Measurements from ENCODE around the gene SLC2A4RG.

The SLC2A4RG gene

GRCh38 chr20:63738687-63739129 lies 868 bp upstream of the SLC2A4RG start:
- no peaks in the 10 kb centered on the region for H3K27me3 ChIP-seq (ENCODE audit: low read depth, low read length)
- no peak overlapping the region for H3K27ac ChIP-seq (ENCODE audit: low read length)
- H3K9me3 ChIP-seq (ENCODE audit: control insufficient read depth in 1 of 2, low read length in 2 of 2): no peaks in the 10 kb centered on the region
- H3K4me1 ChIP-seq (ENCODE audit: control insufficient read depth in 1 of 2, insufficient read depth in 2 of 2, low read length in 2 of 2): peaks cover 0 to 32% of the 10 kb centered on the region in 2 donors
- H3K36me3 ChIP-seq (ENCODE audit: control insufficient read depth in 1 of 2, insufficient read depth in 2 of 2, low read length in 2 of 2): peaks cover 7 to 44% of the 10 kb centered on the region in 2 donors
- H3K4me3 ChIP-seq (ENCODE audit: low read depth in 1 of 2, low read length in 2 of 2): peak overlapping the region in 1 of 2 donors; percentile 68

- H3K36me3 ChIP-seq (ENCODE audit: control insufficient read depth in 1 of 2, insufficient read depth in 2 of 2, low read length in 2 of 2): peaks cover 0 to 30% of the 10 kb centered on the region in 2 donors
- H3K9me3 ChIP-seq (ENCODE audit: control insufficient read depth in 1 of 2, low read length in 2 of 2): no peaks in the 10 kb centered on the region
- no peak overlapping the region for H3K27ac ChIP-seq (ENCODE audit: low read length)
- H3K4me1 ChIP-seq (ENCODE audit: control insufficient read depth in 1 of 2, insufficient read depth in 2 of 2, low read length in 2 of 2): peaks cover 0 to 32% of the 10 kb centered on the region in 2 donors
- no peaks in the 10 kb centered on the region for H3K27me3 ChIP-seq (ENCODE audit: low read depth, low read length)
- H3K4me3 ChIP-seq (ENCODE audit: low read depth in 1 of 2, low read length in 2 of 2): peak overlapping the region; percentile 57 to 68
These were observed 572 bp downstream of the SLC2A4RG start for GRCh38 chr20:63740070-63740626.

- Histone ChIP-seq H3K27ac (ENCODE audit: low read length) (no peak overlapping the region), H3K9me3 (ENCODE audit: control insufficient read depth in 1 of 2, low read length in 2 of 2) (no peaks in the 10 kb centered on the region), H3K27me3 (ENCODE audit: low read depth, low read length) (no peaks in the 10 kb centered on the region), H3K36me3 (ENCODE audit: control insufficient read depth in 1 of 2, insufficient read depth in 2 of 2, low read length in 2 of 2) (peaks cover 0 to 30% of the 10 kb centered on the region in 2 donors), H3K4me1 (ENCODE audit: control insufficient read depth in 1 of 2, insufficient read depth in 2 of 2, low read length in 2 of 2) (peaks cover 0 to 32% of the 10 kb centered on the region in 2 donors), H3K4me3 (ENCODE audit: low read depth in 1 of 2, low read length in 2 of 2) (peak overlapping the region; percentile 57 to 68)
These were observed 1.2 kb downstream of the SLC2A4RG start for GRCh38 chr20:63740627-63741353.

GRCh38 chr20:63741354-63741675 lies 1.7 kb downstream of the SLC2A4RG start:
- H3K4me1 ChIP-seq (ENCODE audit: control insufficient read depth in 1 of 2, insufficient read depth in 2 of 2, low read length in 2 of 2): peaks cover 0 to 32% of the 10 kb centered on the region in 2 donors
- peaks cover 0 to 29% of the 10 kb centered on the region in 2 donors for H3K36me3 ChIP-seq (ENCODE audit: control insufficient read depth in 1 of 2, insufficient read depth in 2 of 2, low read length in 2 of 2)
- H3K9me3 ChIP-seq (ENCODE audit: control insufficient read depth in 1 of 2, low read length in 2 of 2): no peaks in the 10 kb centered on the region
- H3K4me3 ChIP-seq (ENCODE audit: low read depth in 1 of 2, low read length in 2 of 2): peak overlapping the region in 1 of 2 donors; percentile 68
- no peak overlapping the region for H3K27ac ChIP-seq (ENCODE audit: low read length)
- no peaks in the 10 kb centered on the region for H3K27me3 ChIP-seq (ENCODE audit: low read depth, low read length)

GRCh38 chr20:63741676-63742380 lies 2.3 kb downstream of the SLC2A4RG start:
- Histone ChIP-seq H3K9me3 (ENCODE audit: control insufficient read depth in 1 of 2, low read length in 2 of 2) (no peaks in the 10 kb centered on the region), H3K36me3 (ENCODE audit: control insufficient read depth in 1 of 2, insufficient read depth in 2 of 2, low read length in 2 of 2) (peaks cover 0 to 25% of the 10 kb centered on the region in 2 donors), H3K4me3 (ENCODE audit: low read depth in 1 of 2, low read length in 2 of 2) (peak overlapping the region in 1 of 2 donors; percentile 68), H3K27me3 (ENCODE audit: low read depth, low read length) (no peaks in the 10 kb centered on the region), H3K4me1 (ENCODE audit: control insufficient read depth in 1 of 2, insufficient read depth in 2 of 2, low read length in 2 of 2) (peaks cover 0 to 32% of the 10 kb centered on the region in 2 donors), H3K27ac (ENCODE audit: low read length) (no peak overlapping the region)

GRCh38 chr20:63742381-63743024 lies 2.9 kb downstream of the SLC2A4RG start:
- Histone ChIP-seq H3K4me3 (ENCODE audit: low read depth in 1 of 2, low read length in 2 of 2) (no peak overlapping the region), H3K4me1 (ENCODE audit: control insufficient read depth in 1 of 2, insufficient read depth in 2 of 2, low read length in 2 of 2) (peaks cover 0 to 28% of the 10 kb centered on the region in 2 donors), H3K9me3 (ENCODE audit: control insufficient read depth in 1 of 2, low read length in 2 of 2) (no peaks in the 10 kb centered on the region), H3K27ac (ENCODE audit: low read length) (no peak overlapping the region), H3K27me3 (ENCODE audit: low read depth, low read length) (no peaks in the 10 kb centered on the region), H3K36me3 (ENCODE audit: control insufficient read depth in 1 of 2, insufficient read depth in 2 of 2, low read length in 2 of 2) (peaks cover 0 to 25% of the 10 kb centered on the region in 2 donors)

GRCh38 chr20:63743210-63743970 lies 3.8 kb downstream of the SLC2A4RG start:
- Histone ChIP-seq H3K9me3 (ENCODE audit: control insufficient read depth in 1 of 2, low read length in 2 of 2) (no peaks in the 10 kb centered on the region), H3K27me3 (ENCODE audit: low read depth, low read length) (no peaks in the 10 kb centered on the region), H3K27ac (ENCODE audit: low read length) (no peak overlapping the region), H3K4me1 (ENCODE audit: control insufficient read depth in 1 of 2, insufficient read depth in 2 of 2, low read length in 2 of 2) (peaks cover 0 to 20% of the 10 kb centered on the region in 2 donors), H3K4me3 (ENCODE audit: low read depth in 1 of 2, low read length in 2 of 2) (no peak overlapping the region), H3K36me3 (ENCODE audit: control insufficient read depth in 1 of 2, insufficient read depth in 2 of 2, low read length in 2 of 2) (peaks cover 0 to 25% of the 10 kb centered on the region in 2 donors)

- Histone ChIP-seq H3K27me3 (ENCODE audit: low read depth, low read length) (no peaks in the 10 kb centered on the region), H3K4me3 (ENCODE audit: low read depth in 1 of 2, low read length in 2 of 2) (no peak overlapping the region), H3K9me3 (ENCODE audit: control insufficient read depth in 1 of 2, low read length in 2 of 2) (no peaks in the 10 kb centered on the region), H3K27ac (ENCODE audit: low read length) (no peak overlapping the region), H3K36me3 (ENCODE audit: control insufficient read depth in 1 of 2, insufficient read depth in 2 of 2, low read length in 2 of 2) (peaks cover 0 to 25% of the 10 kb centered on the region in 2 donors), H3K4me1 (ENCODE audit: control insufficient read depth in 1 of 2, insufficient read depth in 2 of 2, low read length in 2 of 2) (peaks cover 0 to 17% of the 10 kb centered on the region in 2 donors)
These were observed 4.6 kb downstream of the SLC2A4RG start for GRCh38 chr20:63744158-63744557.

- Histone ChIP-seq H3K36me3 (ENCODE audit: control insufficient read depth in 1 of 2, insufficient read depth in 2 of 2, low read length in 2 of 2) (peaks cover 0 to 25% of the 10 kb centered on the region in 2 donors), H3K4me3 (ENCODE audit: low read depth in 1 of 2, low read length in 2 of 2) (no peak overlapping the region), H3K27ac (ENCODE audit: low read length) (no peak overlapping the region), H3K9me3 (ENCODE audit: control insufficient read depth in 1 of 2, low read length in 2 of 2) (no peaks in the 10 kb centered on the region), H3K27me3 (ENCODE audit: low read depth, low read length) (no peaks in the 10 kb centered on the region), H3K4me1 (ENCODE audit: control insufficient read depth in 1 of 2, insufficient read depth in 2 of 2, low read length in 2 of 2) (peaks cover 0 to 17% of the 10 kb centered on the region in 2 donors)
These were observed 5.2 kb downstream of the SLC2A4RG start for GRCh38 chr20:63744574-63745423.

- H3K27me3 ChIP-seq (ENCODE audit: low read depth, low read length): no peaks in the 10 kb centered on the region
- no peak overlapping the region for H3K4me3 ChIP-seq (ENCODE audit: low read depth in 1 of 2, low read length in 2 of 2)
- peaks cover 0 to 17% of the 10 kb centered on the region in 2 donors for H3K4me1 ChIP-seq (ENCODE audit: control insufficient read depth in 1 of 2, insufficient read depth in 2 of 2, low read length in 2 of 2)
- H3K36me3 ChIP-seq (ENCODE audit: control insufficient read depth in 1 of 2, insufficient read depth in 2 of 2, low read length in 2 of 2): peaks cover 0 to 25% of the 10 kb centered on the region in 2 donors
- H3K27ac ChIP-seq (ENCODE audit: low read length): no peak overlapping the region
- no peaks in the 10 kb centered on the region for H3K9me3 ChIP-seq (ENCODE audit: control insufficient read depth in 1 of 2, low read length in 2 of 2)
These were observed 5.8 kb downstream of the SLC2A4RG start for GRCh38 chr20:63745424-63745805.
